Activated T-cell treated with anti-CD3 and anti-CD28 coated beads, Interleukin-2, amount 50 U/mL, for 4 hours (primary cell): ENCODE data around the gene NMT1. TPM values are rescaled to one million over a fixed set of nuclear protein-coding genes. Genes with fewer than 3 reads are reported as not detected.
A peak's percentile ranks its signal among the peaks of the same experiment; 100 is the strongest.

Experiments
- ATAC-seq, 2 donors: fragments of 200-7000 bp; cut with Tn5 transposase; one replicate each; pipeline ENCODE4 v1.10.0; 2021
- DNase-seq: peaks from one replicate; pipeline ENCODE4 v3.0.0-alpha.2; 2020
- H3K27me3 Mint-ChIP-seq: one replicate; pipeline ENCODE4 v1.8.0; 2021; ENCODE audit warnings: low read depth, mixed read lengths
- H3K36me3 Mint-ChIP-seq: one replicate; pipeline ENCODE4 v1.8.0; 2022; ENCODE audit warnings: mixed read lengths; ENCODE audit not compliant: insufficient read depth
- H3K4me1 Mint-ChIP-seq: one replicate; pipeline ENCODE4 v1.8.0; 2021; ENCODE audit warnings: low read depth, mixed read lengths
- H3K4me3 Mint-ChIP-seq: one replicate; pipeline ENCODE4 v1.8.0; 2021; ENCODE audit warnings: mild to moderate bottlenecking, moderate library complexity, mixed read lengths
- H3K9me3 Mint-ChIP-seq: one replicate; pipeline ENCODE4 v1.8.0; 2021; ENCODE audit warnings: mixed read lengths
- total RNA-seq, 3 donors: library from RNA; stranded (reverse); gene quantifications; one replicate each; pipeline ENCODE4 v1.2.1, GENCODE V29; 2021

Gene NMT1
- total RNA-seq, 3 donors from 2014 or later, result 228 to 255 (median 241) TPM

- Mint-ChIP-seq H3K9me3 (no peaks in the 10 kb centered on the region), H3K4me3 (peak overlapping the region; percentile 98), H3K36me3 (no peaks in the 10 kb centered on the region), H3K27me3 (no peaks in the 10 kb centered on the region), H3K4me1 (peaks cover 36% of the 10 kb centered on the region)
- DNase-seq (no peak), ATAC-seq (no peak)
Measured at GRCh38 chr17:45146166-45146565, 85.0 kb downstream of the NMT1 start.

- Mint-ChIP-seq H3K4me1 (peaks cover 36% of the 10 kb centered on the region), H3K4me3 (peak overlapping the region; percentile 98), H3K9me3 (no peaks in the 10 kb centered on the region), H3K36me3 (no peaks in the 10 kb centered on the region), H3K27me3 (no peaks in the 10 kb centered on the region)
- DNase-seq (no peak), ATAC-seq (no peak)
Measured at GRCh38 chr17:45146592-45146889, 85.4 kb downstream of the NMT1 start.

GRCh38 chr17:45146890-45147580, 85.9 kb downstream of the NMT1 start:
- H3K27me3 Mint-ChIP-seq, result no peaks in the 10 kb centered on the region
- ATAC-seq (peak; percentile 0), DNase-seq (no peak)
- no peaks in the 10 kb centered on the region for H3K36me3 Mint-ChIP-seq
- H3K9me3 Mint-ChIP-seq, result no peaks in the 10 kb centered on the region
- H3K4me1 Mint-ChIP-seq, result peaks cover 39% of the 10 kb centered on the region
- peak overlapping the region; percentile 98 for H3K4me3 Mint-ChIP-seq

- peaks cover 39% of the 10 kb centered on the region for H3K4me1 Mint-ChIP-seq
- no peaks in the 10 kb centered on the region for H3K27me3 Mint-ChIP-seq
- DNase-seq, result peak; percentile 69
- peak; percentile 37 to 47 for ATAC-seq
- H3K9me3 Mint-ChIP-seq, result no peaks in the 10 kb centered on the region
- peak overlapping the region; percentile 98 for H3K4me3 Mint-ChIP-seq
- no peaks in the 10 kb centered on the region for H3K36me3 Mint-ChIP-seq
Measured at GRCh38 chr17:45147581-45148182, 86.6 kb downstream of the NMT1 start.

- peak; percentile 98 for DNase-seq
- H3K27me3 Mint-ChIP-seq, result no peaks in the 10 kb centered on the region
- no peaks in the 10 kb centered on the region for H3K36me3 Mint-ChIP-seq
- peak; percentile 79 to 83 for ATAC-seq
- H3K4me1 Mint-ChIP-seq, result peaks cover 37% of the 10 kb centered on the region
- no peaks in the 10 kb centered on the region for H3K9me3 Mint-ChIP-seq
- H3K4me3 Mint-ChIP-seq, result peak within 1 kb of the TSS; percentile 98
Measured at GRCh38 chr17:45148183-45149036, 87.3 kb downstream of the NMT1 start, which contains the start of gene HEXIM1. HEXIM1 (plus strand) TSS chr17:45148475; CDS start chr17:45149191, 716 bp downstream.

GRCh38 chr17:45149037-45149668, 88.0 kb downstream of the NMT1 start:
- Mint-ChIP-seq H3K36me3 (no peaks in the 10 kb centered on the region), H3K27me3 (no peaks in the 10 kb centered on the region), H3K4me3 (peak overlapping the region; percentile 98), H3K4me1 (peaks cover 37% of the 10 kb centered on the region), H3K9me3 (no peaks in the 10 kb centered on the region)
- DNase-seq (peak; percentile 59), ATAC-seq (peak; percentile 13 to 15)

- peak; percentile 4 to 6 for ATAC-seq
- no peaks in the 10 kb centered on the region for H3K27me3 Mint-ChIP-seq
Measured at GRCh38 chr17:45149669-45150664, 88.8 kb downstream of the NMT1 start.

GRCh38 chr17:45150911-45151809, 90.0 kb downstream of the NMT1 start:
- Mint-ChIP-seq H3K9me3 (no peaks in the 10 kb centered on the region), H3K27me3 (no peaks in the 10 kb centered on the region), H3K4me1 (peaks cover 33% of the 10 kb centered on the region), H3K36me3 (peaks cover 1% of the 10 kb centered on the region), H3K4me3 (peak overlapping the region; percentile 98)
- no peak for DNase-seq
- ATAC-seq, result no peak

More at GRCh38 chr17:45149669-45150664, 88.8 kb downstream of the NMT1 start:
- peak overlapping the region; percentile 98 for H3K4me3 Mint-ChIP-seq
- DNase-seq, result no peak
- peaks cover 35% of the 10 kb centered on the region for H3K4me1 Mint-ChIP-seq
- H3K9me3 Mint-ChIP-seq, result no peaks in the 10 kb centered on the region
- no peaks in the 10 kb centered on the region for H3K36me3 Mint-ChIP-seq

GRCh38 chr17:45155029-45155428, 93.9 kb downstream of the NMT1 start:
- no peak for DNase-seq
- Mint-ChIP-seq H3K27me3 (no peaks in the 10 kb centered on the region), H3K9me3 (no peaks in the 10 kb centered on the region), H3K36me3 (peaks cover 9% of the 10 kb centered on the region), H3K4me1 (peaks cover 47% of the 10 kb centered on the region), H3K4me3 (no peak overlapping the region)
- ATAC-seq, result no peak

- H3K4me3 Mint-ChIP-seq, result no peak overlapping the region
- DNase-seq (no peak), ATAC-seq (no peak)
- no peaks in the 10 kb centered on the region for H3K27me3 Mint-ChIP-seq
- H3K36me3 Mint-ChIP-seq, result peaks cover 9% of the 10 kb centered on the region
- no peaks in the 10 kb centered on the region for H3K9me3 Mint-ChIP-seq
- H3K4me1 Mint-ChIP-seq, result peaks cover 46% of the 10 kb centered on the region
Measured at GRCh38 chr17:45155483-45155882, 94.4 kb downstream of the NMT1 start.

- H3K4me1 Mint-ChIP-seq, result peaks cover 41% of the 10 kb centered on the region
- H3K4me3 Mint-ChIP-seq, result no peak overlapping the region
- ATAC-seq (no peak), DNase-seq (no peak)
- H3K27me3 Mint-ChIP-seq, result no peaks in the 10 kb centered on the region
- H3K36me3 Mint-ChIP-seq, result peaks cover 9% of the 10 kb centered on the region
- H3K9me3 Mint-ChIP-seq, result no peaks in the 10 kb centered on the region
Measured at GRCh38 chr17:45156242-45156641, 95.1 kb downstream of the NMT1 start.
